DMS53 treated with DMSO at 0.1 percent for 48 hours (cell line): Measurements from ENCODE around the gene CDRT15.
"Not testable (repeated sequence)": the region's sequence is repeated elsewhere in the genome, so short reads cannot be mapped to it uniquely, and the experiment has no call there.

ENCODE experiments used
- DNase-seq: peaks from one replicate; lab custom pipeline; 2025; ENCODE audit not compliant: unreplicated experiment; lab: John Stamatoyannopoulos, UW

CDRT15 gene

GRCh38 chr17:14186443-14186842 lies 50.2 kb downstream of the CDRT15 start:
- DNase-seq = not testable (repeated sequence)
